ENCODE data around the gene SNRPF. TPM values are rescaled to one million over a fixed set of nuclear protein-coding genes. Genes with fewer than 3 reads are reported as not detected.

SNRPF gene
- total RNA-seq, 1 experiment from 2014 or later = 55.4 TPM

DNA sequence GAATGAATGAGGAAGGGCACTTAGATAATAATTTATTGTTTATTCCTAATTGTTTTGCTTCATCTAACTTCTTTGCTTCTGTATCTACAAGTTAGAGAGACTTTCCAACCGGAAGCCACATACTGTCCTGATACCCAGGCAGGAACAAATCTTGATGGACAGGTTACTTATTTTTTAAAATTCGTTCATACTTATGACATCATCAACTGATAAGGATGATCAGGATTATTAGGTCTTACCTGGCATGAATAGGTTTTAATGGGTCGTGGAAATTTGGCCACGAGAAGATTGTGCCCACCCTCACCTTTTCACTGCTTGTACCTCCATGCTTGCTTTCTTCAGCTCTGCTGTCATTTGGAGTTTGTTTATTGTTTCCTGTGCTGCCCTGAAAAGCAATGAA lies 39.3 kb downstream of the SNRPF start:
- Mint-ChIP-seq H3K9me3 (ENCODE audit: low read depth, unreplicated experiment) (no peaks in the 10 kb centered on the region), H3K4me1 (ENCODE audit: low read depth, unreplicated experiment) (no peaks in the 10 kb centered on the region), H3K36me3 (ENCODE audit: insufficient read depth, unreplicated experiment) (no peaks in the 10 kb centered on the region), H3K4me3 (ENCODE audit: low read depth, unreplicated experiment) (no peak overlapping the region), H3K27me3 (ENCODE audit: unreplicated experiment) (peaks cover 8% of the 10 kb centered on the region), H3K27ac (ENCODE audit: unreplicated experiment) (no peak overlapping the region)
- no TSS peak for BruUV-seq (replicated peaks)
- DNase-seq = no peak
- CTCF ChIA-PET = no interaction called here
- intact Hi-C loops (cut with micrococcal nuclease; ENCODE audit: unreplicated experiment) = no loop called here
- TF ChIP-seq, protein P1, sequence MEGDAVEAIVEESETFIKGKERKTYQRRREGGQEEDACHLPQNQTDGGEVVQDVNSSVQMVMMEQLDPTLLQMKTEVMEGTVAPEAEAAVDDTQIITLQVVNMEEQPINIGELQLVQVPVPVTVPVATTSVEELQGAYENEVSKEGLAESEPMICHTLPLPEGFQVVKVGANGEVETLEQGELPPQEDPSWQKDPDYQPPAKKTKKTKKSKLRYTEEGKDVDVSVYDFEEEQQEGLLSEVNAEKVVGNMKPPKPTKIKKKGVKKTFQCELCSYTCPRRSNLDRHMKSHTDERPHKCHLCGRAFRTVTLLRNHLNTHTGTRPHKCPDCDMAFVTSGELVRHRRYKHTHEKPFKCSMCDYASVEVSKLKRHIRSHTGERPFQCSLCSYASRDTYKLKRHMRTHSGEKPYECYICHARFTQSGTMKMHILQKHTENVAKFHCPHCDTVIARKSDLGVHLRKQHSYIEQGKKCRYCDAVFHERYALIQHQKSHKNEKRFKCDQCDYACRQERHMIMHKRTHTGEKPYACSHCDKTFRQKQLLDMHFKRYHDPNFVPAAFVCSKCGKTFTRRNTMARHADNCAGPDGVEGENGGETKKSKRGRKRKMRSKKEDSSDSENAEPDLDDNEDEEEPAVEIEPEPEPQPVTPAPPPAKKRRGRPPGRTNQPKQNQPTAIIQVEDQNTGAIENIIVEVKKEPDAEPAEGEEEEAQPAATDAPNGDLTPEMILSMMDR (IDR thresholded peaks at IDR 0.05; ENCODE audit: unreplicated experiment) = no peak

DNA sequence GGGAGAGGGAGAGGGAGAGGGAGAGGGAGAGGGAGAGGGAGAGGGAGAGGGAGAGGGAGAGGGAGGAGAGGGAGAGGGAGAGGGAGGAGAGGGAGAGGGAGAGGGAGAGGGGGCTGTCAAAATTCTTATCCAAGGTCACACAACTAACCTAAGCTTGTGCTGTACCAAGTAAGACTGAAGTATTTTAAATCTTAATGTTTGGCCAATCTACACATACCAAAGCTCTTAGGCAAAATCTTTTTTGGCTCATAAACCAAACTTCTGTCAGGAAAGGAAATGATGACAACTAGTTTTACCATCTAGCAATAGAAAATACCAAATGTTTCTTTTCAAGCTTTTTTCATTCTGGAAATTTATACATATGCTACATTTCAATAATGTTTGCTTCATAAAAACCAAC lies 49.8 kb downstream of the SNRPF start:
- H3K27ac Mint-ChIP-seq (ENCODE audit: unreplicated experiment) = no peak overlapping the region
- DNase-seq = no peak
- peaks cover 26% of the 10 kb centered on the region for H3K27me3 Mint-ChIP-seq (ENCODE audit: unreplicated experiment)
- intact Hi-C loops (cut with micrococcal nuclease; ENCODE audit: unreplicated experiment) = no loop called here
- H3K9me3 Mint-ChIP-seq (ENCODE audit: low read depth, unreplicated experiment) = no peaks in the 10 kb centered on the region
- H3K4me3 Mint-ChIP-seq (ENCODE audit: low read depth, unreplicated experiment) = no peak overlapping the region
- TF ChIP-seq, protein P1 (IDR thresholded peaks at IDR 0.05; ENCODE audit: unreplicated experiment) = no peak
- no TSS peak for BruUV-seq (replicated peaks)
- no peaks in the 10 kb centered on the region for H3K4me1 Mint-ChIP-seq (ENCODE audit: low read depth, unreplicated experiment)
- no peaks in the 10 kb centered on the region for H3K36me3 Mint-ChIP-seq (ENCODE audit: insufficient read depth, unreplicated experiment)
- CTCF ChIA-PET = no interaction called here

DNA sequence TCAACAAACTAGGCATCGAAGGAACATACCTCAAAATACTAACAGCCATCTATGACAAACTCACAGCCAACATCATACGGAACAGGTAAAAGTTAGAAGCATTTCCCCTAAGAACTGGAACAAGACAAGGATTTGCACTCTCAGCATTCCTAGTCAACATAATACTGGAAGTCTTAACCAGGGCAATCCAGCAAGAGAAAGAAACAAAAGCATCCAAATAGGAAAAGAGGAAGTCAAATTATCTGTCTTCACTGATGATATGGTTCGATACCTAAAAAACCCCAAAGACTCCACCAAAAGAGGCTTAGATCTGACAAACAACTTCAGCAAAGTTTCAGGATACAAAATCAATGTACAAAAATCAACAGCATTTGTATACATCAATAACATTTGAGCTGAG lies 51.1 kb downstream of the SNRPF start:
- no peak overlapping the region for H3K27ac Mint-ChIP-seq (ENCODE audit: unreplicated experiment)
- H3K4me3 Mint-ChIP-seq (ENCODE audit: low read depth, unreplicated experiment) = no peak overlapping the region
- BruUV-seq (replicated peaks) = no TSS peak
- intact Hi-C loops (cut with micrococcal nuclease; ENCODE audit: unreplicated experiment) = no loop called here
- H3K36me3 Mint-ChIP-seq (ENCODE audit: insufficient read depth, unreplicated experiment) = no peaks in the 10 kb centered on the region
- H3K4me1 Mint-ChIP-seq (ENCODE audit: low read depth, unreplicated experiment) = no peaks in the 10 kb centered on the region
- no peak for DNase-seq
- no peaks in the 10 kb centered on the region for H3K9me3 Mint-ChIP-seq (ENCODE audit: low read depth, unreplicated experiment)
- peaks cover 26% of the 10 kb centered on the region for H3K27me3 Mint-ChIP-seq (ENCODE audit: unreplicated experiment)
- TF ChIP-seq, protein P1 (IDR thresholded peaks at IDR 0.05; ENCODE audit: unreplicated experiment) = no peak
- CTCF ChIA-PET = interaction anchor here (0.7 kb wide), 1 partner anchor 35 kb away, joined by 4 read pairs; no protein-coding TSS in a partner anchor

Other genes with a start within 250 kb of the SNRPF start
- 68.4 and 76.5 TPM in 2 replicates for gene NTN4, start 68.2 kb upstream of the SNRPF start, total RNA-seq (2022)
- 0.24 TPM in 1 of 2 replicates, not detected in the other for gene CCDC38, start 83.7 kb downstream of the SNRPF start, total RNA-seq (2022)
- gene AMDHD1, start 84.4 kb downstream of the SNRPF start, total RNA-seq (2022) = 1.2 and 1.6 TPM in 2 replicates
- gene HAL, start 137.4 kb downstream of the SNRPF start, total RNA-seq (2022) = 1.4 TPM in 2 replicates
- gene LTA4H, start 176.6 kb downstream of the SNRPF start, total RNA-seq (2022) = 105 and 120 TPM in 2 replicates

All from Calu3 (cell line).